ENCODE data around the gene STK32C.

STK32C gene

GRCh38 chr10:132266594-132267161 lies 41.1 kb downstream of the STK32C start:
- Histone ChIP-seq H3K9me3 (ENCODE audit: control insufficient read depth in 2 of 2, low read length in 2 of 2) (no peaks in the 10 kb centered on the region), H3K27ac (ENCODE audit: low read depth in 2 of 2, low read length in 2 of 2) (no peak overlapping the region), H3K4me1 (ENCODE audit: control insufficient read depth in 2 of 2, insufficient read depth in 2 of 2, low read length in 2 of 2) (no peaks in the 10 kb centered on the region), H3K27me3 (ENCODE audit: control insufficient read depth in 2 of 2, insufficient read depth in 2 of 2, low read length in 2 of 2) (no peaks in the 10 kb centered on the region), H3K9ac (ENCODE audit: low read depth in 1 of 2, low read length in 2 of 2) (no peak overlapping the region), H3K36me3 (ENCODE audit: control insufficient read depth in 2 of 2, insufficient read depth in 2 of 2, low read length in 2 of 2) (no peaks in the 10 kb centered on the region), H3K4me3 (ENCODE audit: low read length in 2 of 2) (no peak overlapping the region)

GRCh38 chr10:132265890-132266496 lies 41.8 kb downstream of the STK32C start:
- H3K4me1 ChIP-seq (ENCODE audit: control insufficient read depth in 2 of 2, insufficient read depth in 2 of 2, low read length in 2 of 2) = no peaks in the 10 kb centered on the region
- H3K27ac ChIP-seq (ENCODE audit: low read depth in 2 of 2, low read length in 2 of 2) = no peak overlapping the region
- H3K9me3 ChIP-seq (ENCODE audit: control insufficient read depth in 2 of 2, low read length in 2 of 2) = no peaks in the 10 kb centered on the region
- no peaks in the 10 kb centered on the region for H3K36me3 ChIP-seq (ENCODE audit: control insufficient read depth in 2 of 2, insufficient read depth in 2 of 2, low read length in 2 of 2)
- H3K27me3 ChIP-seq (ENCODE audit: control insufficient read depth in 2 of 2, insufficient read depth in 2 of 2, low read length in 2 of 2) = no peaks in the 10 kb centered on the region
- H3K9ac ChIP-seq (ENCODE audit: low read depth in 1 of 2, low read length in 2 of 2) = no peak overlapping the region
- no peak overlapping the region for H3K4me3 ChIP-seq (ENCODE audit: low read length in 2 of 2)

- H3K4me3 ChIP-seq (ENCODE audit: low read length in 2 of 2) = no peak overlapping the region
- no peaks in the 10 kb centered on the region for H3K27me3 ChIP-seq (ENCODE audit: control insufficient read depth in 2 of 2, insufficient read depth in 2 of 2, low read length in 2 of 2)
- no peaks in the 10 kb centered on the region for H3K36me3 ChIP-seq (ENCODE audit: control insufficient read depth in 2 of 2, insufficient read depth in 2 of 2, low read length in 2 of 2)
- H3K9ac ChIP-seq (ENCODE audit: low read depth in 1 of 2, low read length in 2 of 2) = no peak overlapping the region
- H3K9me3 ChIP-seq (ENCODE audit: control insufficient read depth in 2 of 2, low read length in 2 of 2) = no peaks in the 10 kb centered on the region
- no peak overlapping the region for H3K27ac ChIP-seq (ENCODE audit: low read depth in 2 of 2, low read length in 2 of 2)
- H3K4me1 ChIP-seq (ENCODE audit: control insufficient read depth in 2 of 2, insufficient read depth in 2 of 2, low read length in 2 of 2) = no peaks in the 10 kb centered on the region
Observed at GRCh38 chr10:132264966-132265889, 42.5 kb downstream of the STK32C start.

- Histone ChIP-seq H3K27me3 (ENCODE audit: control insufficient read depth in 2 of 2, insufficient read depth in 2 of 2, low read length in 2 of 2) (no peaks in the 10 kb centered on the region), H3K36me3 (ENCODE audit: control insufficient read depth in 2 of 2, insufficient read depth in 2 of 2, low read length in 2 of 2) (no peaks in the 10 kb centered on the region), H3K27ac (ENCODE audit: low read depth in 2 of 2, low read length in 2 of 2) (no peak overlapping the region), H3K4me1 (ENCODE audit: control insufficient read depth in 2 of 2, insufficient read depth in 2 of 2, low read length in 2 of 2) (no peaks in the 10 kb centered on the region), H3K4me3 (ENCODE audit: low read length in 2 of 2) (no peak overlapping the region), H3K9ac (ENCODE audit: low read depth in 1 of 2, low read length in 2 of 2) (no peak overlapping the region), H3K9me3 (ENCODE audit: control insufficient read depth in 2 of 2, low read length in 2 of 2) (no peaks in the 10 kb centered on the region)
Observed at GRCh38 chr10:132264306-132264950, 43.3 kb downstream of the STK32C start.

GRCh38 chr10:132263866-132264265 lies 43.9 kb downstream of the STK32C start:
- Histone ChIP-seq H3K4me1 (ENCODE audit: control insufficient read depth in 2 of 2, insufficient read depth in 2 of 2, low read length in 2 of 2) (no peaks in the 10 kb centered on the region), H3K4me3 (ENCODE audit: low read length in 2 of 2) (no peak overlapping the region), H3K9ac (ENCODE audit: low read depth in 1 of 2, low read length in 2 of 2) (no peak overlapping the region), H3K36me3 (ENCODE audit: control insufficient read depth in 2 of 2, insufficient read depth in 2 of 2, low read length in 2 of 2) (no peaks in the 10 kb centered on the region), H3K27ac (ENCODE audit: low read depth in 2 of 2, low read length in 2 of 2) (no peak overlapping the region), H3K9me3 (ENCODE audit: control insufficient read depth in 2 of 2, low read length in 2 of 2) (no peaks in the 10 kb centered on the region), H3K27me3 (ENCODE audit: control insufficient read depth in 2 of 2, insufficient read depth in 2 of 2, low read length in 2 of 2) (no peaks in the 10 kb centered on the region)

GRCh38 chr10:132259702-132260482 lies 47.9 kb downstream of the STK32C start:
- H3K4me1 ChIP-seq (ENCODE audit: control insufficient read depth in 2 of 2, insufficient read depth in 2 of 2, low read length in 2 of 2) = no peaks in the 10 kb centered on the region
- no peak overlapping the region for H3K9ac ChIP-seq (ENCODE audit: low read depth in 1 of 2, low read length in 2 of 2)
- H3K36me3 ChIP-seq (ENCODE audit: control insufficient read depth in 2 of 2, insufficient read depth in 2 of 2, low read length in 2 of 2) = no peaks in the 10 kb centered on the region
- H3K27ac ChIP-seq (ENCODE audit: low read depth in 2 of 2, low read length in 2 of 2) = no peak overlapping the region
- H3K4me3 ChIP-seq (ENCODE audit: low read length in 2 of 2) = no peak overlapping the region
- H3K9me3 ChIP-seq (ENCODE audit: control insufficient read depth in 2 of 2, low read length in 2 of 2) = no peaks in the 10 kb centered on the region
- no peaks in the 10 kb centered on the region for H3K27me3 ChIP-seq (ENCODE audit: control insufficient read depth in 2 of 2, insufficient read depth in 2 of 2, low read length in 2 of 2)

GRCh38 chr10:132258423-132258822 lies 49.3 kb downstream of the STK32C start:
- no peak overlapping the region for H3K4me3 ChIP-seq (ENCODE audit: low read length in 2 of 2)
- H3K9me3 ChIP-seq (ENCODE audit: control insufficient read depth in 2 of 2, low read length in 2 of 2) = no peaks in the 10 kb centered on the region
- H3K36me3 ChIP-seq (ENCODE audit: control insufficient read depth in 2 of 2, insufficient read depth in 2 of 2, low read length in 2 of 2) = no peaks in the 10 kb centered on the region
- H3K4me1 ChIP-seq (ENCODE audit: control insufficient read depth in 2 of 2, insufficient read depth in 2 of 2, low read length in 2 of 2) = no peaks in the 10 kb centered on the region
- H3K27me3 ChIP-seq (ENCODE audit: control insufficient read depth in 2 of 2, insufficient read depth in 2 of 2, low read length in 2 of 2) = no peaks in the 10 kb centered on the region
- H3K27ac ChIP-seq (ENCODE audit: low read depth in 2 of 2, low read length in 2 of 2) = no peak overlapping the region
- H3K9ac ChIP-seq (ENCODE audit: low read depth in 1 of 2, low read length in 2 of 2) = no peak overlapping the region

GRCh38 chr10:132257907-132258306 lies 49.8 kb downstream of the STK32C start:
- no peak overlapping the region for H3K27ac ChIP-seq (ENCODE audit: low read depth in 2 of 2, low read length in 2 of 2)
- H3K36me3 ChIP-seq (ENCODE audit: control insufficient read depth in 2 of 2, insufficient read depth in 2 of 2, low read length in 2 of 2) = no peaks in the 10 kb centered on the region
- no peaks in the 10 kb centered on the region for H3K4me1 ChIP-seq (ENCODE audit: control insufficient read depth in 2 of 2, insufficient read depth in 2 of 2, low read length in 2 of 2)
- H3K27me3 ChIP-seq (ENCODE audit: control insufficient read depth in 2 of 2, insufficient read depth in 2 of 2, low read length in 2 of 2) = no peaks in the 10 kb centered on the region
- H3K9ac ChIP-seq (ENCODE audit: low read depth in 1 of 2, low read length in 2 of 2) = no peak overlapping the region
- no peak overlapping the region for H3K4me3 ChIP-seq (ENCODE audit: low read length in 2 of 2)
- no peaks in the 10 kb centered on the region for H3K9me3 ChIP-seq (ENCODE audit: control insufficient read depth in 2 of 2, low read length in 2 of 2)

GRCh38 chr10:132257271-132257670 lies 50.5 kb downstream of the STK32C start:
- Histone ChIP-seq H3K9me3 (ENCODE audit: control insufficient read depth in 2 of 2, low read length in 2 of 2) (no peaks in the 10 kb centered on the region), H3K27ac (ENCODE audit: low read depth in 2 of 2, low read length in 2 of 2) (no peak overlapping the region), H3K27me3 (ENCODE audit: control insufficient read depth in 2 of 2, insufficient read depth in 2 of 2, low read length in 2 of 2) (no peaks in the 10 kb centered on the region), H3K4me1 (ENCODE audit: control insufficient read depth in 2 of 2, insufficient read depth in 2 of 2, low read length in 2 of 2) (no peaks in the 10 kb centered on the region), H3K36me3 (ENCODE audit: control insufficient read depth in 2 of 2, insufficient read depth in 2 of 2, low read length in 2 of 2) (no peaks in the 10 kb centered on the region), H3K4me3 (ENCODE audit: low read length in 2 of 2) (no peak overlapping the region), H3K9ac (ENCODE audit: low read depth in 1 of 2, low read length in 2 of 2) (no peak overlapping the region)

Measured in mucosa of rectum (tissue), 2 donors.